Stimulated activated memory B cell treated with anti-CD40 and anti-IgM and Interleukin-4, amounts not matched to agents 10 μg/mL and 1 μg/mL and 100 μg/mL, for 72 hours (primary cell): ENCODE data around the gene PPP1R14C.
"Not testable (repeated sequence)": the region's sequence is repeated elsewhere in the genome, so short reads cannot be mapped to it uniquely, and the experiment has no call there.

ENCODE experiments used
- ATAC-seq: fragments of 150-1000 bp; cut with Tn5 transposase; 2 replicates; pipeline ENCODE4 v1.10.0; 2021
- H3K27ac Mint-ChIP-seq: one replicate; pipeline ENCODE4 v1.8.0; 2022; ENCODE audit warnings: mild to moderate bottlenecking, mixed read lengths
- H3K27me3 Mint-ChIP-seq: one replicate; pipeline ENCODE4 v1.8.0; 2022; ENCODE audit warnings: mixed read lengths
- H3K36me3 Mint-ChIP-seq: one replicate; pipeline ENCODE4 v1.8.0; 2022; ENCODE audit warnings: mixed read lengths
- H3K4me1 Mint-ChIP-seq: one replicate; pipeline ENCODE4 v1.8.0; 2022; ENCODE audit warnings: mixed read lengths
- H3K4me3 Mint-ChIP-seq: one replicate; pipeline ENCODE4 v1.8.0; 2022; ENCODE audit warnings: mild to moderate bottlenecking, moderate library complexity, mixed read lengths
- H3K9me3 Mint-ChIP-seq: one replicate; pipeline ENCODE4 v1.8.0; 2022; ENCODE audit warnings: mixed read lengths

Gene PPP1R14C

DNA sequence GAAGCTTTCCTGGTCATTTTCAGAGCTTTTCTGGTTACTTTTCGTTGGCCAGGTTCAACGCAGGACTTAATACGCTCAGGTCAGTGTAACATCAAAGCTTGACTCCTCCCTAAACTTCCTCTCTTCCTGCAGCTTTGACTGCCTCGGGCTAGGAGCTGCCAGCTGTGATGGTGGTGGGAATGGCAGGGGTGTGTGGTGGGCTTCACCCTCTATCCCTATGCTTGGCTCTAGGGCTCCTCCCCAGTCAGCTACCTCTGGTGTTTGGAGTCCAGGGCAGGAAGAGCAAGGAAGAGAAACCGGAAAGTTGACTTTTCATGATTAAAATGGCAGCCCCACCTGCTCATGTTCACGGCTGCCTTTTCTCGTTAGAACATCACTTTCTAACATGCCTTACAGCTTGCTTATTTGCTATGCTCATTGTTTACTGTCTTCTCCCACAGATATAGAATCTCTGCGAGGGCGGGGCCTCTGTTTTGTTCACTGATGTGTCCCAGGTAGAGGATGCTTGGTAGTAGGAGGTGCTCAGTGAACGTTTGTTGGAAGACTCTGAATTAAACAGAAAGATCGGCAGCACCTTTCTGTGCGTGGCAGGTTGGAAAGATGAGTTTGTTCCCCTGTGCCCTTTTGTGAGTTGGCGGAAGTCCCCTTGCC, 16.1 kb upstream of the PPP1R14C start:
- no peak for ATAC-seq
- H3K27ac Mint-ChIP-seq = no peak overlapping the region

GRCh38 chr6:150128425-150128824, 14.4 kb upstream of the PPP1R14C start:
- no peaks in the 10 kb centered on the region for H3K4me1 Mint-ChIP-seq

More for the DNA sequence above, 16.1 kb upstream of the PPP1R14C start:
- H3K4me1 Mint-ChIP-seq = no peaks in the 10 kb centered on the region
- peaks cover 46% of the 10 kb centered on the region for H3K27me3 Mint-ChIP-seq
- H3K4me3 Mint-ChIP-seq = no peak overlapping the region
- H3K36me3 Mint-ChIP-seq = no peaks in the 10 kb centered on the region
- no peaks in the 10 kb centered on the region for H3K9me3 Mint-ChIP-seq

DNA sequence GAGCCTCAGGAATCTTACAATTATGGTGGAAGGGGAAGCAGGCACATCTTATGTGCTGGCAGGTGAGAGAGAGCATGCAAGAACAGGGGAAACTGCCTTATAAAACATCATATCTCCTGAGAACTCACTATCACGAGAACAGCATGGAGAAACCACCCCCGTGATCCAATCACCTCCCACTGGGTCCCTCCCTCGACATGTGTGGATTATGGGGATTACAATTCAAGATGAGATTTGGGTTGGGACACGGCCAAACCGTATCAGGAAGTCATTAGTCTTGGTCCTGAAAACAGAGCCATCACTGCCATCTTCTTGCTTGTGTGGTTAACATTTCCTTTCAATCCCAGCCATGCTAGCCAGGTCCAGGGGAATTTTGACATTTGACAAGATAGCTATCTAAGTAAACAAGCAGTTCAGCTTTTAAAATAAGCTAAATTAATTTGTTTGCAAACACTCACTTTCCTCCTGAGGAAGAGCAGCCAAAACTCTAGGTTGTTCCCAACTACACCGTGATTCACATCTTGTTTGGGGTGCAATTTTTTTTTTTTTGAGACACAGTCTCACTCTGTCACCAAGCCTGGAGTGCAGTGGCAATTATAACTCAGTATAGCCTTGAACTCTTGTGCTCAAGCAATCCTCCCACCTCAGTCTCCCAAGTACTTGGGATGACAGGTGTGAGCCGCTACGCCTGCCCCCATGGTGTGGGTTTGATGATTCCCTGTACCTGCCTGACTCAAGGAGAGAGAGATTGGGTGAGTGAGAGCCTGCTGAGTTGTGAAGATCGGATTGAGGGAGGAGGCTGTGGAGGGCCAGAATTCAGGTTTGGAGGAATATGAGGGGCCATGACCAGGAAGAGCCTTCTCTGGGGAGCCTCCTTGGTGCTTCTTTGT, 13.0 kb upstream of the PPP1R14C start:
- no peaks in the 10 kb centered on the region for H3K9me3 Mint-ChIP-seq
- H3K4me1 Mint-ChIP-seq = no peaks in the 10 kb centered on the region
- no peak overlapping the region for H3K27ac Mint-ChIP-seq
- no peaks in the 10 kb centered on the region for H3K36me3 Mint-ChIP-seq
- ATAC-seq = no peak
- H3K27me3 Mint-ChIP-seq = peaks cover 23% of the 10 kb centered on the region
- H3K4me3 Mint-ChIP-seq = no peak overlapping the region

More at GRCh38 chr6:150128425-150128824, 14.4 kb upstream of the PPP1R14C start:
- Mint-ChIP-seq H3K27ac (no peak overlapping the region), H3K9me3 (no peaks in the 10 kb centered on the region), H3K4me3 (no peak overlapping the region), H3K36me3 (no peaks in the 10 kb centered on the region), H3K27me3 (peaks cover 37% of the 10 kb centered on the region)
- ATAC-seq = no peak

DNA sequence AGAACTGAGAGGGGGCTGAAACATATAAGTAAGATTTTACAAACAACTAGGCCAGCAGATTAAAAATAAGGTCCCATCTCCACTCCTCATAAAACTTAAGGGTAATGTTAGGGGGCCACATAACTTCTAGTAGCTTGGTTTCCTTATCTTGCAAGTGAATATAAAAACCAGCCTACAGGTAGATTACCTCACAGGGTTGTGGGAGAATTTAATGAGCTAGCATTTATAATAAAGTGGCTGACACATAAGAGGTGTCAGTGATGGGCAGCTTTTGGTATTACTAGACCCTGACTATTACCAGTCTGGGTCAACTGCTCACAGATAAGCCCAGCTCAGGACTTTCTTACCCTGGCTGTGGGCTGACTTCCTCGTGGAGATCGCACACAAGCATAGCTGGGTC, 9.2 kb upstream of the PPP1R14C start:
- ATAC-seq = no peak
- Mint-ChIP-seq H3K4me1 (no peaks in the 10 kb centered on the region), H3K27me3 (peaks cover 10% of the 10 kb centered on the region), H3K27ac (no peak overlapping the region), H3K36me3 (no peaks in the 10 kb centered on the region), H3K9me3 (peaks cover 16% of the 10 kb centered on the region), H3K4me3 (no peak overlapping the region)

- Mint-ChIP-seq H3K27me3 (peaks cover 10% of the 10 kb centered on the region), H3K9me3 (peaks cover 18% of the 10 kb centered on the region), H3K4me1 (no peaks in the 10 kb centered on the region), H3K4me3 (no peak overlapping the region), H3K36me3 (no peaks in the 10 kb centered on the region), H3K27ac (no peak overlapping the region)
- ATAC-seq = no peak
These were observed 8.4 kb upstream of the PPP1R14C start for GRCh38 chr6:150134280-150134920.

DNA sequence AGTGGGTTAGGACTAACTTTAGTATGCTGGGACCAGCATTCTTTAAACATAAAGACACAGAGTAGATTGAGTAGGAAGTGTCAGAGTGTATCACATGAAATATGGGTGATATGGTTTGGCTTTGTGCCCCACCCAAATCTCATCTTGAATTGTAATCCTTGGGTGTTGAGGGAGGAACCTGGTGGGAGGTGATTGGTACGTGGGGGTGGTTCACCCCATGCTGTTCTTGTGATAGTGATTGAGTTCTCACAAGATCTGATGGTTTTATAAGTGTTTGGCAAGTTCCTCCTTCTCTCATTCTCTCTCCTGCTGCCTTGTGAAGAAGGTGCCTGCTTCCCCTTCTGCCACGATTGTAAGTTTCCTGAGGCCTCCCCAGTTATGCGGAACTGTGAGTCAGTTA, 5.1 kb upstream of the PPP1R14C start:
- Mint-ChIP-seq H3K9me3 (peaks cover 18% of the 10 kb centered on the region), H3K27me3 (peaks cover 23% of the 10 kb centered on the region)
- H3K4me3 Mint-ChIP-seq, H3K4me1 Mint-ChIP-seq, H3K27ac Mint-ChIP-seq, ATAC-seq, H3K36me3 Mint-ChIP-seq: not testable (repeated sequence)

DNA sequence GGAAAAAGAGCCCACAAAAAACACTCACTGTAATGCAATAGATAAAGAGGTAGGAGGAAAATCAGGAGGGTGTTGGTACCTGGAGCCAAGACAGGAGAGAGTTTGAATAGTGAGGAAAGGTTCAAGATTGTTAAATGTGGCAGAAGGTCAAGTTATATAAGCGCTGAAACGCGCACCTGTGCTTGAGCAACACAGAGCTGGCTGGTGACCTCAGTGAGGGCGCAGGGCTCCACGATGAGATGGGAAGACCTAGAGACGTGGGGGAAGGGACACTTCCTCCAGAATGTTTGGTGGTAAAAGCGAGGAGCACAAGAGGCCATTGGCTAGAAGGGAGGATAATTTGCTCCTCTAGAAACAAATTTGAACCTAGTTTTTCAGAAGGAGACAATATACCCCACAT, 4.2 kb upstream of the PPP1R14C start:
- Mint-ChIP-seq H3K4me1 (peaks cover 9% of the 10 kb centered on the region), H3K27ac (no peak overlapping the region), H3K4me3 (no peak overlapping the region), H3K27me3 (peaks cover 25% of the 10 kb centered on the region), H3K9me3 (peaks cover 18% of the 10 kb centered on the region), H3K36me3 (no peaks in the 10 kb centered on the region)
- ATAC-seq = no peak

GRCh38 chr6:150139533-150139932, 3.3 kb upstream of the PPP1R14C start:
- no peak overlapping the region for H3K4me3 Mint-ChIP-seq
- no peak overlapping the region for H3K27ac Mint-ChIP-seq
- H3K27me3 Mint-ChIP-seq = peaks cover 34% of the 10 kb centered on the region
- H3K9me3 Mint-ChIP-seq = peaks cover 18% of the 10 kb centered on the region
- no peak for ATAC-seq
- H3K4me1 Mint-ChIP-seq = peaks cover 18% of the 10 kb centered on the region
- no peaks in the 10 kb centered on the region for H3K36me3 Mint-ChIP-seq

GRCh38 chr6:150140236-150140969, 2.4 kb upstream of the PPP1R14C start:
- Mint-ChIP-seq H3K4me3 (no peak overlapping the region), H3K27me3 (peaks cover 38% of the 10 kb centered on the region), H3K9me3 (peaks cover 18% of the 10 kb centered on the region), H3K36me3 (no peaks in the 10 kb centered on the region), H3K4me1 (peaks cover 25% of the 10 kb centered on the region), H3K27ac (no peak overlapping the region)
- no peak for ATAC-seq

GRCh38 chr6:150142097-150142669, 661 bp upstream of the PPP1R14C start:
- ATAC-seq = peak; percentile 20
- Mint-ChIP-seq H3K4me1 (peaks cover 39% of the 10 kb centered on the region), H3K36me3 (no peaks in the 10 kb centered on the region), H3K27me3 (peaks cover 38% of the 10 kb centered on the region), H3K27ac (no peak overlapping the region), H3K9me3 (peaks cover 13% of the 10 kb centered on the region), H3K4me3 (peak overlapping the region; percentile 71)

DNA sequence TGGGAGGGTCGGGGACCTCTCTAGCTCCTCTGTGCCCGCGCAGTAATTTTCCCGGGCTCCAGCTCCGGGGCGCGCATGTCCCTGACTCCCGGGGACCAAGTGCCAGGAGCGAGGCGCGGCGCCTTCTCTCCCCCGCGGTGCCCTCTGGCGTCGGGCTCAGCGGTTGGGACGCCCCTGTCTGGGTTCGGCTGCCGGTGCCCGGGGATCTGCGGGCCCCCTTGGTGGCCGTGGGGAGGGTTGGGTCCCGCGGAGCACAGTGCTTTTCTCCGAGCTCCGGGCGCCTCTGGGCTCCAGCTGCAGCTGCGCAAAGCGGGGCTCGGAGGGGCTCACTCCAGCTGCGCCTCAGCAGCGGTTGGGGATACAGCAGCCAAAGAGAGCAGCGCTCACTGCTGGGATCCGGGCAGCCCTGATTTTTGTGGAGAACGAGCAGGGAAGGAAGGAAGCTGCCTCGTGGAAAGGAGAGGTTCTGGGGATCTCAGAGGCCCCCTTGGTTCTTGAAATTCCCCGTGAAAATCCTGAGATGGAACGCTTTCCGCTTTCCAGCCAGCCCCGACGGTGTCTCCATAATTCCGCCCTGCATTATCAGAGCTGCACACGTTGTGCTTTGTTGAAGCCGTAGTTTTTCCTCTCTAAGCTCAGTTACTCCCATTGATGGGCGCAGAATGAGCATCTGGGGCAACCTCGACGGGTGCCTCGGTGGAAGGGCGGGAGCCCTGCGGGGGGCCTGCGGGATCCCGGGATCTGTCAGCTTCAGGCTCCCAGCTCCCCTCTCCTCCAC, 861 bp downstream of the PPP1R14C start:
- peaks cover 45% of the 10 kb centered on the region for H3K27me3 Mint-ChIP-seq

GRCh38 chr6:150144294-150144868, 1.5 kb downstream of the PPP1R14C start:
- peaks cover 45% of the 10 kb centered on the region for H3K27me3 Mint-ChIP-seq
- ATAC-seq = no peak

More for the DNA sequence above, 861 bp downstream of the PPP1R14C start:
- ATAC-seq = no peak
- Mint-ChIP-seq H3K36me3 (no peaks in the 10 kb centered on the region), H3K9me3 (peaks cover 1% of the 10 kb centered on the region), H3K4me3 (peak overlapping the region; percentile 52), H3K27ac (no peak overlapping the region), H3K4me1 (peaks cover 39% of the 10 kb centered on the region)

GRCh38 chr6:150145427-150145826, 2.6 kb downstream of the PPP1R14C start:
- Mint-ChIP-seq H3K27ac (peak overlapping the region; percentile 37), H3K36me3 (no peaks in the 10 kb centered on the region), H3K4me1 (peaks cover 43% of the 10 kb centered on the region), H3K4me3 (no peak overlapping the region), H3K27me3 (peaks cover 56% of the 10 kb centered on the region), H3K9me3 (no peaks in the 10 kb centered on the region)
- ATAC-seq = no peak

More at GRCh38 chr6:150144294-150144868, 1.5 kb downstream of the PPP1R14C start:
- H3K4me1 Mint-ChIP-seq = peaks cover 39% of the 10 kb centered on the region
- no peaks in the 10 kb centered on the region for H3K36me3 Mint-ChIP-seq
- H3K27ac Mint-ChIP-seq = no peak overlapping the region
- H3K4me3 Mint-ChIP-seq = peak overlapping the region; percentile 52
- H3K9me3 Mint-ChIP-seq = no peaks in the 10 kb centered on the region

GRCh38 chr6:150145830-150146229, 3.0 kb downstream of the PPP1R14C start:
- H3K27ac Mint-ChIP-seq = peak overlapping the region; percentile 37
- H3K4me1 Mint-ChIP-seq = peaks cover 47% of the 10 kb centered on the region
- H3K4me3 Mint-ChIP-seq = no peak overlapping the region
- H3K9me3 Mint-ChIP-seq = no peaks in the 10 kb centered on the region
- peak; percentile 64 for ATAC-seq
- H3K27me3 Mint-ChIP-seq = peaks cover 60% of the 10 kb centered on the region
- no peaks in the 10 kb centered on the region for H3K36me3 Mint-ChIP-seq
